ENCODE measurements around the gene RBM17. TPM values are rescaled to one million over a fixed set of nuclear protein-coding genes. Genes with fewer than 3 reads are reported as not detected.

Gene RBM17
- total and polyA plus RNA-seq, 2 of the 4 experiments (the other 2 are of a cell fraction), result 24.6 to 56.7 TPM

- ATAC-seq (ENCODE audit: low read depth) (no peak), DNase-seq (no peak)
- no peak overlapping the region for H2BK120ac ChIP-seq (ENCODE audit: low read depth, low read length)
- H3K4me1 ChIP-seq (ENCODE audit: control insufficient read depth, insufficient read depth, low read length), result no peaks in the 10 kb centered on the region
- H4K91ac ChIP-seq (ENCODE audit: insufficient read depth, low read depth, low read length), result no peak overlapping the region
- no peaks in the 10 kb centered on the region for H3K79me1 ChIP-seq (ENCODE audit: low read depth in 1 of 2, low read length in 2 of 2)
- no peak overlapping the region for H3K18ac ChIP-seq (ENCODE audit: low read depth, low read length)
- H2BK20ac ChIP-seq (ENCODE audit: low read depth, low read length), result no peak overlapping the region
- no peak overlapping the region for H3K4me2 ChIP-seq (ENCODE audit: low read depth, low read length)
- H2BK15ac ChIP-seq (ENCODE audit: low read depth, low read length), result no peak overlapping the region
- dilution Hi-C loops (cut with HindIII; ENCODE audit: low sequenced_read_pairs, unreplicated experiment) (no loop called here), in situ Hi-C loops (cut with MboI; ENCODE audit: low sequenced_read_pairs) (no loop called here), intact Hi-C loops (cut with micrococcal nuclease) (no loop called here)
- peaks cover 28% of the 10 kb centered on the region for H3K27me3 ChIP-seq (ENCODE audit: control insufficient read depth, insufficient read depth, low read length)
- H2AK5ac ChIP-seq (ENCODE audit: low read depth, low read length), result no peak overlapping the region
- H4K20me1 ChIP-seq (ENCODE audit: insufficient read depth, low read length), result no peaks in the 10 kb centered on the region
- no peak for TF ChIP-seq MAFK (IDR thresholded peaks at IDR 0.05; ENCODE audit: low read depth, low read length)
- no peak for TF ChIP-seq FOS (IDR thresholded peaks at IDR 0.05; ENCODE audit: low read depth, low read length)
- TF ChIP-seq MAZ (IDR thresholded peaks at IDR 0.05; ENCODE audit: borderline replicate concordance, low read depth, low read length), result no peak
- no peak for TF ChIP-seq RFX5 (IDR thresholded peaks at IDR 0.05; ENCODE audit: low read depth, low read length)
- H3K9ac ChIP-seq (ENCODE audit: low read depth, low read length), result no peak overlapping the region
- BruUV-seq (replicated peaks), result no TSS peak
- no peaks in the 10 kb centered on the region for H3K36me3 ChIP-seq (ENCODE audit: control insufficient read depth, insufficient read depth, low read length)
- no peak overlapping the region for H3K14ac ChIP-seq (replicated peaks; ENCODE audit: low read depth, low read length)
- H3K4ac ChIP-seq (ENCODE audit: low read depth, low read length), result no peak overlapping the region
- no peak overlapping the region for H4K8ac ChIP-seq (ENCODE audit: low read depth in 2 of 2, low read length in 2 of 2)
- H4K5ac ChIP-seq (ENCODE audit: low read depth, low read length), result no peak overlapping the region
- H3K56ac ChIP-seq (ENCODE audit: extremely low read depth, insufficient read depth, low read length), result no peak overlapping the region
- no peak overlapping the region for H3K27ac ChIP-seq (ENCODE audit: insufficient read depth, low read length)
- H3K9me3 ChIP-seq (ENCODE audit: control insufficient read depth, insufficient read depth, low read length), result peaks cover 2% of the 10 kb centered on the region; the same call in 1 of the 2 replicates
- ChIA-PET CTCF (no interaction called here), POLR2A (ENCODE audit: unreplicated experiment) (interaction anchor here (0.7 kb wide), 1 partner anchor 136 kb away, joined by 5 read pairs; no protein-coding TSS in a partner anchor)
- no peak overlapping the region for H2AFZ ChIP-seq (replicated peaks; ENCODE audit: low read length, poor library complexity)
- H2BK5ac ChIP-seq (ENCODE audit: low read depth, low read length, poor library complexity, severe bottlenecking), result no peak overlapping the region
- no peak overlapping the region for H3K23ac ChIP-seq (ENCODE audit: low read depth, low read length)
- H3K4me3 ChIP-seq (ENCODE audit: insufficient read depth, low read depth, low read length), result no peak overlapping the region
- H2AK9ac ChIP-seq (replicated peaks; ENCODE audit: low read depth, low read length, poor library complexity), result no peak overlapping the region
- WGBS, 2 experiments (ENCODE audit: extremely low coverage in 2 of 2, insufficient read length in 1 of 2), result 40% methylated on average over 1 of the region's 8 CpGs; no CpG with 5 or more reads in 1 of the 2 experiments
- H3K9me1 ChIP-seq (ENCODE audit: insufficient read depth, low read length), result no peaks in the 10 kb centered on the region
Observed at GRCh38 chr10:6068422-6068821, 20.4 kb upstream of the RBM17 start.

All from IMR-90 (cell line).